ENCODE data around the gene TWIST1.

The TWIST1 gene

DNA sequence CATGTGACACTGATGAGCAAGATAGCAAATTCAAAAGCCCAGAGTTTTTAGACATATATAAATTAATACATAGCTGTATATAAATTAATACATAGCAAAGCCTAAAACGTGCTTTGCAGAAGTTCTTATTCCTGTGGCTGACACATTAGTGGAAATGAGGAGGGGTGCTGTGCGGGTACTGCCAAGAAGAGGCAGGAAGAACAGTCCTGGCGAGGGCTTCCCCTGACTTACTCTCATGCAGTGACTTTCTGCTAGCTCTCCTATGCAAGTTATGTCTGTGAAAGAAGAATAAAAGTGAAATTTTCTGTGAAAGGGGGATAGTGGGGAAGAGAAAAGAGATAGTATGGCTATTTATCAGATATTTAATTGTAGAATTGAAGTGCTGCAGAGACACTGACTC lies 27.6 kb downstream of the TWIST1 start:
- no peak for FAIRE-seq
- no peak for DNase-seq (ENCODE audit: insufficient read length)
- TF ChIP-seq TAF1 (IDR thresholded peaks at IDR 0.05; ENCODE audit: borderline replicate concordance, low read depth, low read length) (no peak), POLR2A (IDR thresholded peaks at IDR 0.05; ENCODE audit: low read depth, low read length) (no peak), POLR2AphosphoS5 (IDR thresholded peaks at IDR 0.05; ENCODE audit: low read depth, low read length) (no peak)

- TF ChIP-seq POLR2AphosphoS5 (IDR thresholded peaks at IDR 0.05; ENCODE audit: low read depth, low read length) (no peak), TAF1 (IDR thresholded peaks at IDR 0.05; ENCODE audit: borderline replicate concordance, low read depth, low read length) (no peak), POLR2A (IDR thresholded peaks at IDR 0.05; ENCODE audit: low read depth, low read length) (no peak)
These were observed 28.1 kb downstream of the TWIST1 start for GRCh38 chr7:19089378-19089777.

GRCh38 chr7:19080093-19080492 lies 37.3 kb downstream of the TWIST1 start:
- TF ChIP-seq POLR2AphosphoS5 (IDR thresholded peaks at IDR 0.05; ENCODE audit: low read depth, low read length) (no peak), POLR2A (IDR thresholded peaks at IDR 0.05; ENCODE audit: low read depth, low read length) (no peak), TAF1 (IDR thresholded peaks at IDR 0.05; ENCODE audit: borderline replicate concordance, low read depth, low read length) (no peak)
- FAIRE-seq: no peak
- DNase-seq (ENCODE audit: insufficient read length): no peak

More at GRCh38 chr7:19089378-19089777, 28.1 kb downstream of the TWIST1 start:
- no peak for DNase-seq (ENCODE audit: insufficient read length)
- FAIRE-seq: no peak

- TF ChIP-seq POLR2A (IDR thresholded peaks at IDR 0.05; ENCODE audit: low read depth, low read length) (no peak), POLR2AphosphoS5 (IDR thresholded peaks at IDR 0.05; ENCODE audit: low read depth, low read length) (no peak), TAF1 (IDR thresholded peaks at IDR 0.05; ENCODE audit: borderline replicate concordance, low read depth, low read length) (no peak)
- FAIRE-seq (no peak), DNase-seq (ENCODE audit: insufficient read length) (no peak)
These were observed 38.4 kb downstream of the TWIST1 start for GRCh38 chr7:19079066-19079465.

DNA sequence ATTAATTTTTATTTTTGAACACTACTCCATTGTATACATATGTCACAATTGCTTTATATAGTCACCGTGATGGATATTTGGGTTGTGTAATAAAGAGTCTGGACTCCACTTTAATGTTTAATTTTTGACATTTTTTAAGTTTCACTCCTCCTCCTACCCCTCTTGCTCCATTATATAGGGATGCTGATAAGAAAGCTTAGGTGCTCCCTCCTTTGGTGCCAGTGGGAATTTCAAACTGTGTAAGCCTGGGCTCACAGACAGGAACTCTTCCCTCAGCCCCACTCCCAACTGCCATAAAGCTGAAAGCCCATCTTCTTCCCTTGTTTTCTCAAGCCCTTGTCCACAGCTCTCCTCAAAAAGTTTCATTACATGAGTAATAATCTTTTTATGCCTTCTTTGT lies 47.6 kb downstream of the TWIST1 start:
- DNase-seq (ENCODE audit: insufficient read length) (no peak), FAIRE-seq (no peak)

GRCh38 chr7:19066170-19066569 lies 51.3 kb downstream of the TWIST1 start:
- FAIRE-seq: no peak
- DNase-seq (ENCODE audit: insufficient read length): no peak
- TF ChIP-seq TAF1 (IDR thresholded peaks at IDR 0.05; ENCODE audit: borderline replicate concordance, low read depth, low read length) (no peak), POLR2AphosphoS5 (IDR thresholded peaks at IDR 0.05; ENCODE audit: low read depth, low read length) (no peak), POLR2A (IDR thresholded peaks at IDR 0.05; ENCODE audit: low read depth, low read length) (no peak)

More for the DNA sequence above, 47.6 kb downstream of the TWIST1 start:
- TF ChIP-seq POLR2A (IDR thresholded peaks at IDR 0.05; ENCODE audit: low read depth, low read length): no peak
- TF ChIP-seq TAF1 (IDR thresholded peaks at IDR 0.05; ENCODE audit: borderline replicate concordance, low read depth, low read length): no peak
- TF ChIP-seq POLR2AphosphoS5 (IDR thresholded peaks at IDR 0.05; ENCODE audit: low read depth, low read length): no peak
